ENCODE data around the gene OTOP3.
A peak's percentile ranks its signal among the peaks of the same experiment; 100 is the strongest.

The OTOP3 gene

DNA sequence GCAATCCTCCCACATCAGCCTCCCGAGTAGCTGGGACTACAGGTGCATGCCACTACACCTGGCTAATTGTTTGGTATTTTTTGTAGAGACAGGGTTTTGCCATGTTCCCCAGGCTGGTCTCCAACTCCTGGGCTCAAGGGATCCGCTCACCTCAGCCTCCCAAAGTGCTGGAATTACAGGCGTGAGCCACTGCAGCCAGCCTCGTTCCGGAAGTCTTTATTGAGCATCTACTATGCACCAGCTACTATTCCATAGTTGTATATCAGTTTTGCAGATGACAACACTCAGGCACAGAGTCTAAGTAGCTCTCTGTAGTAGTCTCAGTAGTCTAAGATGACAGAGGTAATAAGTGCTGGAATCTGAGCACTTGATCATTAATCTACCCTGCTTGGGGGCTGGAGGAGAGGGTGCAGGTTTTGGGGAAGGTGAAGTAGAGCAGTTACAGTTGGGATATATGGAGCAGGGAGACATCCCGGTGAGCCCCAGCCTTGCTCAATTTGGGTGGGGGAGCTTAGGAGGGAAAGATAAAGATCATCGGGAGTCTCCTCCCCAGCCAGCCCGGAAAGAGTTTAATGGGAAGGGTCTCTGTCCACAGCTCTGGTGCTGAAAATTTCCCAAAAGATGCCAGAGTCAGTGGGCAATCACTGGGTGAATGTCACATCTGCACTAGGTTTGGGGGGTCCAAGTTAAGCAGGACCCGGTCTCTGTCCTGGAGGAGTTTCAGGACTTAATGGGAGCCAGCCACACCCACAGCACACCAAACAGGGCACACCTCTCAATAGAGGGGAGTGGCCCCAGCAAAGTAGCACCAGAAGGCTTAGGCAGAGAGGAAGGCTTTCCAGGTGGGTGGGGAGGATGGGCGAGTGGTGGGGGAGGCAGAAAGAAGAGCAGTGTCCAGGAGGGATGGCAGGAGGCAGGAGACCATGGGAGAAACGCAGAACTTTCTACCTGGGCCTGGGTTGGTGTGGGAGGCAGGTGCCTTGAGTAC lies 1.7 kb downstream of the OTOP3 start:
- TF ChIP-seq POLR2A (IDR thresholded peaks at IDR 0.05; ENCODE audit: low read depth, low read length), result no peak
- no peak for TF ChIP-seq POLR2AphosphoS5 (IDR thresholded peaks at IDR 0.05; ENCODE audit: low read depth, low read length)
- TF ChIP-seq POU2F2 (IDR thresholded peaks at IDR 0.05; ENCODE audit: low read depth, low read length), result no peak
- TF ChIP-seq PAX5 (IDR thresholded peaks at IDR 0.05; ENCODE audit: insufficient read depth, low read length, severe bottlenecking), result no peak
- no peak for TF ChIP-seq SPI1 (IDR thresholded peaks at IDR 0.05; ENCODE audit: low read depth, low read length)
- TF ChIP-seq TAF1 (IDR thresholded peaks at IDR 0.05; ENCODE audit: low read depth, low read length), result no peak
- FAIRE-seq, result no peak
- no peak for DNase-seq (ENCODE audit: insufficient read length, low spot score)

DNA sequence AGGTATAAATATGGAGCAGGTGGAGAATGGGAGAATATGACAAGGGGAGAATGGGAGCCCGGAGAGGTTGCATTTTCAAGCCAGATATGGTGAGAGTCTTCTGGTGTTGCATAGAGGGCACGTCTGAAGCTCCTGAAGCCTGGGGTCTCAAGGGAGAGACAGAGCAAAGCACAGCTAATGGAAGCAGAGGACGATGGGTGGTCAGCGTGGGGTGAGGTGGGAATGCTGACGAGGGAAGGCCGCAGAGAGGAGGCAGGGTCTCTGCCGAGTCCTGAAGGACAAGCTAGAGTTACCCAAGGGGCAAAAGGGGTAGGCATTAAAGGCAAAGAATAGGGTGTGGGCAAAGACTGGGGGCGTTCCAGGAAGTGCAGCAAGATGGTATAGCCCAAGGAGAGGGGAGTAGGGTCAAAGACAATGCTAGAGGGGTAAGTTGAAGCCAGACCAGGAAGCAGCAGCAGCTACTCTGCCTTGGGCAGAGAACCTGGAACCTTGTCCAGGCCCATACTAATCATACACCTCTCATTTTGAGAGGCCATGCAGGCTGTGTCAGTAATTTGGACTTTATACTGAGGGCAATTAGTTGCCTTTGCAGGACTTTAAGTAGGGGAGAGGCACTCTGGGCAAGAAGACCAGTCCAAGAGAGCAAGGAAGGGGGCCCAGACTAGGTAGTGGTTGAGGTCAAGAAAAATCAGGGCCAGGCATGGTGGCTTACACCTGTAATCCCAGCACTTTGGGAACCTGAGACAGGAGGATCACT lies 2.7 kb downstream of the OTOP3 start:
- DNase-seq (ENCODE audit: insufficient read length, low spot score) (no peak), FAIRE-seq (no peak)
- no peak for TF ChIP-seq PAX5 (IDR thresholded peaks at IDR 0.05; ENCODE audit: insufficient read depth, low read length, severe bottlenecking)
- no peak for TF ChIP-seq POLR2A (IDR thresholded peaks at IDR 0.05; ENCODE audit: low read depth, low read length)
- no peak for TF ChIP-seq SPI1 (IDR thresholded peaks at IDR 0.05; ENCODE audit: low read depth, low read length)
- no peak for TF ChIP-seq TAF1 (IDR thresholded peaks at IDR 0.05; ENCODE audit: low read depth, low read length)

- DNase-seq (ENCODE audit: insufficient read length, low spot score) (no peak), FAIRE-seq (no peak)
- TF ChIP-seq POLR2AphosphoS5 (IDR thresholded peaks at IDR 0.05; ENCODE audit: low read depth, low read length) (no peak), PAX5 (IDR thresholded peaks at IDR 0.05; ENCODE audit: insufficient read depth, low read length, severe bottlenecking) (no peak), SPI1 (IDR thresholded peaks at IDR 0.05; ENCODE audit: low read depth, low read length) (no peak), POLR2A (IDR thresholded peaks at IDR 0.05; ENCODE audit: low read depth, low read length) (no peak), POU2F2 (IDR thresholded peaks at IDR 0.05; ENCODE audit: low read depth, low read length) (no peak), TAF1 (IDR thresholded peaks at IDR 0.05; ENCODE audit: low read depth, low read length) (no peak)
Measured at GRCh38 chr17:74939534-74939933, 3.8 kb downstream of the OTOP3 start.

DNA sequence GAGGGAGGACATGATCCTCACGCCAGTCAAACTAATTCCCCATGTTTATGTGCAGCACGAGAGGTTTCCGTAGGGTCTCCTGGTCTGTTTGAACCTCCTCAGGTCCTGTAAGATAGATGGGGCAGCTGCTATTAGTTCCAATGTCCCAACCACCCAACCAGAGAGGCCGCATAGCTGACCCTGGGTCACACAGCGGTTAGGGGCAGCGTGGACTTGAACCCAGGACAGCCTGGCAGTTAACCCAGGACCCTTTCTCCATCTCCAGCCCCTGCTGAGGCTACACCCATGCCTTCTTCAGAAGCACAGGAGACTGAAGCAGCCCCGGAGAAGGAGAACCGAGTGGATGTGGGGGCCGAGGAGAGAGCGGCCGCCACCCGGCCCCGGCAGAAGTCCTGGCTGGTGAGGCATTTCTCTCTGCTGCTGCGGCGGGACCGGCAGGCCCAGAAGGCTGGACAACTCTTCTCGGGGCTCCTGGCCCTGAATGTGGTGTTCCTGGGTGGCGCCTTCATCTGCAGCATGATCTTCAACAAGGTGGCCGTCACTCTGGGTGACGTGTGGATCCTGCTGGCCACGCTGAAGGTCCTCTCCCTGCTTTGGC lies 5.5 kb downstream of the OTOP3 start:
- TF ChIP-seq TAF1 (IDR thresholded peaks at IDR 0.05; ENCODE audit: low read depth, low read length) (no peak), PAX5 (IDR thresholded peaks at IDR 0.05; ENCODE audit: insufficient read depth, low read length, severe bottlenecking) (no peak), POU2F2 (IDR thresholded peaks at IDR 0.05; ENCODE audit: low read depth, low read length) (no peak), POLR2AphosphoS5 (IDR thresholded peaks at IDR 0.05; ENCODE audit: low read depth, low read length) (no peak), POLR2A (IDR thresholded peaks at IDR 0.05; ENCODE audit: low read depth, low read length) (no peak), SPI1 (IDR thresholded peaks at IDR 0.05; ENCODE audit: low read depth, low read length) (no peak)
- FAIRE-seq (no peak), DNase-seq (ENCODE audit: insufficient read length, low spot score) (no peak)

GRCh38 chr17:74943808-74944522 lies 8.3 kb downstream of the OTOP3 start:
- no peak for DNase-seq (ENCODE audit: insufficient read length, low spot score)
- TF ChIP-seq TAF1 (IDR thresholded peaks at IDR 0.05; ENCODE audit: low read depth, low read length) (no peak), POLR2A (IDR thresholded peaks at IDR 0.05; ENCODE audit: low read depth, low read length) (no peak), POU2F2 (IDR thresholded peaks at IDR 0.05; ENCODE audit: low read depth, low read length) (no peak), PAX5 (IDR thresholded peaks at IDR 0.05; ENCODE audit: insufficient read depth, low read length, severe bottlenecking) (no peak), POLR2AphosphoS5 (IDR thresholded peaks at IDR 0.05; ENCODE audit: low read depth, low read length) (no peak), SPI1 (IDR thresholded peaks at IDR 0.05; ENCODE audit: low read depth, low read length) (no peak)
- no peak for FAIRE-seq

DNA sequence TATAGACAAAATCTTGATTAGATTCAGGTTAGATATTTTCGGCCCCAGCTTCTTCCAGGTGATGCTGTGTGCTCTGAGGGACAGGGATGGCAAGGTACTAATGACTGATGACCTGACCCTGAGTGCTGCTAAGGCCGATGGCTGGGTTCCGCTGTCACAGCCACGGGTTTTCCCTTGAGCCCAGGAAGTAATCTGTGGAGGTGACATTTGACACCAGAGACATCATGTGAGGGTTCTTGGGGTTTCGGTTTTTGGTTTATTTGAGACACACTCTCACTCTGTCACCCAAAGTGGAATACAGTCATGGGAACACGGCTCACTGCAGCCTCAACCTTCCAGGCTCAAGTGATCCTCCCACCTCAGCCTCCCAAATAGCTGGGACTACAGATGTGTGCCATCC lies 9.8 kb downstream of the OTOP3 start:
- peak; percentile 9 for FAIRE-seq
- no peak for TF ChIP-seq POLR2A (IDR thresholded peaks at IDR 0.05; ENCODE audit: low read depth, low read length)
- TF ChIP-seq POLR2AphosphoS5 (IDR thresholded peaks at IDR 0.05; ENCODE audit: low read depth, low read length), result no peak
- no peak for TF ChIP-seq PAX5 (IDR thresholded peaks at IDR 0.05; ENCODE audit: insufficient read depth, low read length, severe bottlenecking)
- no peak for TF ChIP-seq TAF1 (IDR thresholded peaks at IDR 0.05; ENCODE audit: low read depth, low read length)
- TF ChIP-seq POU2F2 (IDR thresholded peaks at IDR 0.05; ENCODE audit: low read depth, low read length), result no peak
- no peak for TF ChIP-seq SPI1 (IDR thresholded peaks at IDR 0.05; ENCODE audit: low read depth, low read length)
- DNase-seq (ENCODE audit: insufficient read length, low spot score), result no peak

- DNase-seq (ENCODE audit: insufficient read length, low spot score) (no peak), FAIRE-seq (no peak)
- TF ChIP-seq POLR2AphosphoS5 (IDR thresholded peaks at IDR 0.05; ENCODE audit: low read depth, low read length) (no peak), PAX5 (IDR thresholded peaks at IDR 0.05; ENCODE audit: insufficient read depth, low read length, severe bottlenecking) (no peak), POU2F2 (IDR thresholded peaks at IDR 0.05; ENCODE audit: low read depth, low read length) (no peak), SPI1 (IDR thresholded peaks at IDR 0.05; ENCODE audit: low read depth, low read length) (no peak), TAF1 (IDR thresholded peaks at IDR 0.05; ENCODE audit: low read depth, low read length) (no peak), POLR2A (IDR thresholded peaks at IDR 0.05; ENCODE audit: low read depth, low read length) (no peak)
Measured at GRCh38 chr17:74946641-74947040, 10.9 kb downstream of the OTOP3 start.

GRCh38 chr17:74947041-74947754 lies 11.5 kb downstream of the OTOP3 start:
- TF ChIP-seq POLR2AphosphoS5 (IDR thresholded peaks at IDR 0.05; ENCODE audit: low read depth, low read length) (no peak), TAF1 (IDR thresholded peaks at IDR 0.05; ENCODE audit: low read depth, low read length) (no peak), POLR2A (IDR thresholded peaks at IDR 0.05; ENCODE audit: low read depth, low read length) (no peak), SPI1 (IDR thresholded peaks at IDR 0.05; ENCODE audit: low read depth, low read length) (no peak), PAX5 (IDR thresholded peaks at IDR 0.05; ENCODE audit: insufficient read depth, low read length, severe bottlenecking) (no peak), POU2F2 (IDR thresholded peaks at IDR 0.05; ENCODE audit: low read depth, low read length) (no peak)
- FAIRE-seq (no peak), DNase-seq (ENCODE audit: insufficient read length, low spot score) (no peak)
